ENCODE data around the gene RFESD.

Gene RFESD

DNA sequence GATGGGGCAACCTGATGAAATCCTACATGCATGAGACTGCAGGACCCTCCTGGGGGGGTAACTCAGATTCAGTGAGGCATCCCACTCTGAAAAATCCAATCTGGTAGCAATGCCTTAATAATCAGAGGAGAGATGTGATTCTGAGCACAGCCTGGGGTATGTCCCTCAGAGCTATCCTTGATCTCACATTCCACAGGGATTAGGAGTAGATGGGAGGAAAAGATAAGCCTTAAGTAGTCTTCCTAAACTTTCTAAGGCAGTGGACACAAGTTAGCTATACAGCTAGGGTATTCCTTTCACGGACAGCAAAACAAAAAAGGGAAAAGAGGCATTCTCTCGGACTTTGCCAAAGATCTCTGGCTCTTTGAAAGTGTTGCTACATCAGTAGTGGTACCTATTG, 40.1 kb downstream of the RFESD start:
- no peak for TF ChIP-seq CTCF (IDR thresholded peaks at IDR 0.05)

- TF ChIP-seq CTCF (IDR thresholded peaks at IDR 0.05), result no peak
Observed at GRCh38 chr5:95689680-95690079, 43.1 kb downstream of the RFESD start.

DNA sequence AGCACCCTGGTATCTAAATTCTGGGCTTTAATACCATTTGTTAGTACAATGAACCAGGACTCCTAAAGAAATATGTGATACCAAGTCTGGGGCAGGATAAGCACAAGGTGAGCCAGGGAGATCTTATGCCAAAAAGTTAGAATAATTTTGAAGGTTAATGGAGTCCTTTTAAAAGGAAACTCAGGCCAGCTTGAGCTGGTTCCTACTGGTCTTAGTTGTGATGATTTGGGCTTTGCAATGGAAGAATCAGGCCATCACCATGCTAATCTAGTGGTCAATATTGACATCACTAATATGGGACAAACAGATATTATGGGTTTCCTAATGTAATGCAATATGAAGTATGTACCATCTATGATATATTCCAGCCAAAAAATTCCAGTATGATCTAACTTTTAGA, 43.8 kb downstream of the RFESD start:
- no peak for TF ChIP-seq CTCF (IDR thresholded peaks at IDR 0.05)

DNA sequence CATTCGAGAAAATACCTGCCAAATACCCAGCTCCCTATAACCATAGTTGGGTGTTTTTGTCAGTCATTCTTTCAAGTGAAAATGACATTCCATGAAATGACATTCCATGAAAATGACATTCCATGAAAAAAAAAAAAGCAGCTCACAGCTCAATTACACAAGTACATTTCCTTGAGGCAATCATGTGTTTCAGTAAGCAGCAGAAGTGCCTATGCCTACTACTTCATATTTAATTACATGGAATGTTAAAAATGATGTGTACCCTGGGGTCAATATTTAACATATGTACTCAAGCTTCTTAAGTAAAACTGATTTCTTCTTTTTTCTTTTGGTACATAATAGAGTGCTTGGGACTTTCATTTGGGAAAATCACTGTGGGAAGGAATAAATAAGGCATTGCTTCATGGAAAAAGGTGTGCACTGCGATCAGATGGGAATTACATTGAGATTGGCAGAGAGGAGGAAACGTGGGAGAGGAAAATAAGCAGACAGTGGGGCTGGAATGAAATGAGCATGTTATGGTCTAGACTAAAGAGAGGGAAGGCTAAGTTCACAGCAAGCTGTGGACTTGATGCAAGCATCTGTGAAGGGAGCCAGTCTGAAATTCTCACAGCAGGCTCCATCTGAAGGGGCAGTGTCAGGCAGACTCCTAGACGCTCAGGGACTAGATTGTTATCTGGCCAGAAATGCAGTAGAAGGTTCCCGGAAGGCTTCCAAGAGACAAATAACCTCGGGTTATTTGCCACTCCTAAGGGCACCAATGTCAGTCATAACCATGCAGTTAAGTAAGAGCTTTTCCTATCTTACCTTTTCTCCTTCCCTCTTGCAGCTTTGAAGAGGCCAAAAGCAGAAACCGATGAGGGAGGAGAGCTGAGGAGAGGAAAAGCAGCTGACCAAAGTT, 51.5 kb downstream of the RFESD start:
- TF ChIP-seq CTCF (IDR thresholded peaks at IDR 0.05), result no peak

DNA sequence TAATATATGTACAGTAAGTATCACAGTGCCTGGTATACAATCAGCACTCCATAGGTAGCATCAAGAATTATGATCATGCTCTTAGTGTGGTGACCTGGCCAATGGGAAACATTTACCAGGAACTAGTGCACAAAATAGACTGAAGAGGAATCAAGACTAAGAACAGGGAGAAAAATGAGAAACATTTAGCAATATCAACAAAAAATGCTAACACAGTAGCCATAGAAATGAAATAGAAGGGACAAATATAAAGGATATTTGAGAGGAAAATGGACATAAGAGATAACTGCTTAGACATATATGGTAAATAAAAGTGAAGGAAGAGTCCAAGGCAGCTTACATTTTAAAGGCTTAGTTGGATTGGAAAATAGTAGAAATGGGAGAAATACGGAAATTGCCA, 52.8 kb downstream of the RFESD start:
- TF ChIP-seq CTCF (IDR thresholded peaks at IDR 0.05), result no peak

DNA sequence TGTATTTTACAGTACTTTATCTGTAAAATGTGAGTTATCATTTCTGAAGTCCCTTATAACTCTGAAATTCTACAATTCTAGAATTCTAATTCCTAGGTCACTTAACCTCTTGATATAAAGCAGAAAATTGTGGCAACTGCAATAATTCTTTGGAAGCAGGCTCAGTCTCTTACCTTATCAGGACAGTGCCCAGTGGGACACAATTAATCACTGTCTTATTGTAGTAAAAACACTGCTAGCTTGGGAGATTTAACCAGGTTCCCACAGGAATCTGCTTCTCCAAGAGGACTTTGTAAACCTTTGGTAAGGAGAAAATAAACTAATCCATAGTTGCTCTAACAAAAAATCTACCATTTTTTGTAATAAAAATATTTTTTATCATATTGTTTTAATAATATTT, 54.5 kb downstream of the RFESD start:
- TF ChIP-seq CTCF (IDR thresholded peaks at IDR 0.05), result no peak

DNA sequence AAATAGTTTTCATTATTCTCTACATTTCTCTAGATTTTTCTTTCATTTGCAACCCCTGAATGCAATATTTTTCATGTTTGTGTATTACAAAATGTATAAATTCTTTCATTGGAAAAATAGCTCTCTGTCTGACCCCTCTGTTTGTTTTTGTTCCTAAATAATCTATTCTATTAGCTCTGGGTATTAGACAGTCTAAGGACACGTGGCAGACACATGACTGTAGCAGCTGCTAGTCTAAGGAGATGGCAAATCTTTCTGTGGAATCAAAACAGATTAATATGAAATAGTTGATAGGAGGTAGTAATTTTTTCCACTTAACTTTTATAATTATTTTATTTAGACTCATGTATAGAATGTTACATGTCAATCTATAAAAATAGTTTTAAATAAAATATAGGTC, 57.6 kb downstream of the RFESD start:
- TF ChIP-seq CTCF (IDR thresholded peaks at IDR 0.05), result no peak

All from LNCAP (cell line).